CD4-positive, alpha-beta T cell (primary cell): ENCODE data around the gene ELL3. TPM values are rescaled to one million over a fixed set of nuclear protein-coding genes. Genes with fewer than 3 reads are reported as not detected.

Source experiments
- ATAC-seq: fragments of 200-7000 bp; cut with Tn5 transposase; one replicate; pipeline ENCODE4 v1.10.0; 2022; ENCODE audit warnings: mild to moderate bottlenecking; ENCODE audit not compliant: poor library complexity
- CTCF ChIA-PET: fragments of 350-600 bp; sonication (Branson Sonifier 250); formaldehyde crosslinking; loops from one replicate; lab custom pipeline; 2021; ENCODE audit warnings: antibody characterized with exemption, inconsistent platforms; lab: Charles Lee
- POLR2A ChIA-PET: fragments of 350-600 bp; sonication (Branson Sonifier 250); formaldehyde crosslinking; loops from one replicate; lab custom pipeline; 2021; ENCODE audit warnings: antibody characterized with exemption, inconsistent platforms; lab: Charles Lee
- DNase-seq, 14 experiments: peaks; one replicate each; pipeline ENCODE4 v3.0.0-alpha.2; 2013 to 2020; ENCODE audit warnings: mixed read lengths in 2 of 14
- H3K27ac ChIP-seq, 2 donors: one replicate each; pipeline versions ENCODE4 v1.5.1 to v1.7.0; 2013; ENCODE audit warnings: low read length in 2 of 2, low read depth in 1 of 2, mild to moderate bottlenecking in 1 of 2
- H3K27me3 ChIP-seq, 2 experiments: 1 replicate in 1 of 2; 2 replicates in 1 of 2; pipeline versions ENCODE4 v1.6.1 to v1.7.0; 2013; ENCODE audit warnings: low read length in 2 of 2, control low read depth in 1 of 2, mild to moderate bottlenecking in 1 of 2, moderate library complexity in 1 of 2; ENCODE audit not compliant: insufficient read depth in 2 of 2, control insufficient read depth in 1 of 2
- H3K36me3 ChIP-seq: one replicate; pipeline ENCODE4 v1.6.1; 2013; ENCODE audit warnings: low read length, control low read depth; ENCODE audit not compliant: insufficient read depth
- H3K4me1 ChIP-seq: one replicate; pipeline ENCODE4 v1.6.1; 2013; ENCODE audit warnings: low read length, control low read depth; ENCODE audit not compliant: insufficient read depth
- H3K4me3 ChIP-seq: one replicate; pipeline ENCODE4 v1.5.1; 2013; ENCODE audit warnings: mild to moderate bottlenecking, low read length, moderate library complexity
- H3K9me3 ChIP-seq, 2 experiments: 1 replicate in 1 of 2; 2 replicates in 1 of 2; pipeline versions ENCODE4 v1.6.1 to v1.7.0; 2013; ENCODE audit warnings: low read length in 2 of 2, mild to moderate bottlenecking in 2 of 2, control low read depth in 1 of 2, moderate library complexity in 1 of 2; ENCODE audit not compliant: control insufficient read depth in 1 of 2, insufficient read depth in 1 of 2
- H3K27ac Mint-ChIP-seq: one replicate; pipeline ENCODE4 v1.8.0; 2020; ENCODE audit warnings: mixed read lengths
- H3K27me3 Mint-ChIP-seq: one replicate; pipeline ENCODE4 v1.8.0; 2021; ENCODE audit warnings: mixed read lengths
- H3K36me3 Mint-ChIP-seq: one replicate; pipeline ENCODE4 v1.8.0; 2021; ENCODE audit warnings: low read depth, mixed read lengths
- H3K4me1 Mint-ChIP-seq: one replicate; pipeline ENCODE4 v1.8.0; 2021; ENCODE audit warnings: low read depth, mixed read lengths
- H3K4me3 Mint-ChIP-seq: one replicate; pipeline ENCODE4 v1.8.0; 2020; ENCODE audit warnings: mild to moderate bottlenecking, mixed read lengths
- H3K9me3 Mint-ChIP-seq: one replicate; pipeline ENCODE4 v1.8.0; 2020; ENCODE audit warnings: mixed read lengths
- CTCF ChIP-seq: fragments of 200-600 bp; IDR thresholded peaks from one replicate; pipeline ENCODE4 v1.8.0; 2022; ENCODE audit warnings: antibody characterized with exemption, mild to moderate bottlenecking
- intact Hi-C, 2 experiments: fragments of 100-400 bp; cut with DNase I in 1 of 2; cut with micrococcal nuclease in 1 of 2; formaldehyde crosslinking; loops; one replicate each; pipeline versions ENCODE4 v1.15.1 to v1.9.0; 2023 to 2025; cut with DNase I, micrococcal nuclease
- microRNA-seq: library from miRNA; unstranded; fragments of <30 nt; microRNA quantifications from one replicate; pipeline ENCODE4 v1.2.0, GENCODE V29; 2021; ENCODE audit warnings: borderline microRNAs expressed, borderline replicate concordance
- total RNA-seq, 174 experiments: library from RNA in 2 of 174; stranded (reverse) in 2 of 174; gene quantifications; one replicate each; pipeline ENCODE4 v1.2.3 and lab custom pipeline; 2021 to 2026

Gene ELL3
- total RNA-seq, 2 experiments from 2014 or later, result 1.1 to 2.3 TPM

- TF ChIP-seq CTCF, result no peak
- Mint-ChIP-seq H3K4me3 (no peak overlapping the region), H3K27me3 (no peaks in the 10 kb centered on the region), H3K4me1 (no peaks in the 10 kb centered on the region), H3K9me3 (no peaks in the 10 kb centered on the region), H3K36me3 (no peaks in the 10 kb centered on the region), H3K27ac (no peak overlapping the region)
- ChIA-PET CTCF (no interaction called here), POLR2A (interaction anchor here (0.7 kb wide), 1 partner anchor 684 kb away, joined by 4 read pairs; no protein-coding TSS in a partner anchor)
- no peak overlapping the region for H3K4me3 ChIP-seq
- ATAC-seq, result no peak
- DNase-seq, result no peak
- no peak overlapping the region for H3K27ac ChIP-seq
- no peaks in the 10 kb centered on the region for H3K27me3 ChIP-seq
- H3K4me1 ChIP-seq, result no peaks in the 10 kb centered on the region
- no peaks in the 10 kb centered on the region for H3K36me3 ChIP-seq
- intact Hi-C loops, result no loop called here
- no peaks in the 10 kb centered on the region for H3K9me3 ChIP-seq
Measured at GRCh38 chr15:43723151-43723550, 53.6 kb downstream of the ELL3 start.

Small RNA genes within 50 kb of the gene (microRNA-seq; reads per million reads assigned to microRNA genes)
- not detected for gene MIR1282

Other genes starting within 250 kb of the ELL3 start
- gene PPIP5K1, start 186.8 kb downstream of the ELL3 start, total RNA-seq, result 10 to 100 TPM; 16.9 to 23.8 TPM
- gene CKMT1B, start 182.9 kb downstream of the ELL3 start, total RNA-seq, result not detected
- 1 to 10 TPM; 1.7 to 2.1 TPM for gene STRC, start 158.2 kb downstream of the ELL3 start, total RNA-seq
- 1 to 10 TPM; 3.0 to 4.1 TPM for gene CATSPER2, start 128.1 kb downstream of the ELL3 start, total RNA-seq
- gene CKMT1A, start 83.1 kb downstream of the ELL3 start, total RNA-seq, result not detected
- 100 to 1,000 TPM; 179 to 200 TPM for gene PDIA3, start 30.5 kb downstream of the ELL3 start, total RNA-seq
- 100 to 1,000 TPM; 319 to 323 TPM for gene SERF2, start 15.4 kb upstream of the ELL3 start, total RNA-seq
- gene SERINC4, start 23.3 kb upstream of the ELL3 start, total RNA-seq, result under 1 TPM in 1 of 2 experiments, not detected in 1; 0.36 TPM
- gene HYPK, start 23.6 kb upstream of the ELL3 start, total RNA-seq, result 10 to 100 TPM; 17.6 to 18.5 TPM
- 10 to 100 TPM in 1 of 2 experiments, 1 to 10 TPM in 1; 9.4 to 10.6 TPM for gene MFAP1, start 47.7 kb upstream of the ELL3 start, total RNA-seq
- 1 to 10 TPM; 7.0 to 8.6 TPM for gene WDR76, start 50.0 kb upstream of the ELL3 start, total RNA-seq